DND-41 (cell line): ENCODE data around the gene MCRIP2.

Experiments used
- CTCF ChIP-seq: IDR thresholded peaks from 2 replicates; pipeline ENCODE4 v1.5.1; 2012; ENCODE audit warnings: borderline replicate concordance, low read length, moderate library complexity, mild to moderate bottlenecking; ENCODE audit not compliant: poor library complexity, severe bottlenecking; ENCODE audit errors: extremely low read depth
- EZH2 ChIP-seq: IDR thresholded peaks from 3 replicates; pipeline ENCODE4 v1.6.1; 2012; ENCODE audit warnings: borderline replicate concordance, low read depth, mild to moderate bottlenecking, moderate library complexity, low read length, inconsistent platforms; ENCODE audit not compliant: severe bottlenecking

- no peak for TF ChIP-seq CTCF
- TF ChIP-seq EZH2: no peak
Measured at GRCh38 chr16:596736-597060, 44.9 kb upstream of the MCRIP2 start.
